ENCODE results near the gene CENPF. TPM values are rescaled to one million over a fixed set of nuclear protein-coding genes. Genes with fewer than 3 reads are reported as not detected.
"Not testable (repeated sequence)": the region's sequence is repeated elsewhere in the genome, so short reads cannot be mapped to it uniquely, and the experiment has no call there.

The CENPF gene
- total RNA-seq, 1 experiment from 2014 or later, result 156 TPM

DNA sequence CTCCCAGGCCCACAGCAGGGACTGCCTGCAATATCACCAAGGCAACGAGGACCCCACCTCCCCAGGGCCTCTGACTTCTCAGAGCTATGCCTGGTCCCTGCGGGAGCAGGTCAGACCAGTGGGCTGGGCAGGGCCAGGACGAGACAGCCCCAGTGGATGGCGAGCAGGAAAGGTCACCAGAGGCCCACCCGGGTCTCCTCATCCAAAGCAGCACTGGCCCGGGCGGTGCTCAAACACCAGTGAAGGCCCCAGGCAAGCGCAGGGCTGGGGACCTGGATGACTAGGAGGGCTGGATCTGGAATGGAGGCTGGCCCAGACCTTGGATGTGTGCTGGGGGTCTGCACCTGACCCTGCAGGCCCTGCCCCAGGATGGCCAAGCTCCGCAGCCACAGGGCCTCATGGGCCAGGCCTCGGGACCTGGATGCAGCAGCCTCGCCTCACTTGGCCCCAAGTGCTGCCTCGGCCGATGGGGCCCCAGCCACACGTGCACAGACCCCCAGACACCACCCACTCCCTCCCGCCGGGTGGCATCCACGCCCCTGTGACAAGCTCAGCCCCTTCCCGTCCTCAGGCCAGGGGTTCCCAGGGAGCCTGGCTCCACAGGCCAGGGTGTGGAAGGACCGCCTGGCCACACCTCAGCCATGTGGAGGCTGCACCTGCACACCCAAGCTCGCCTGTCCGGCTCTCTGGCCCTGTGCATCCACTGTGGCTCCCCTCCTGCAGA lies 4.7 kb downstream of the CENPF start:
- H3K4me3 ChIP-seq; H3K9me3 ChIP-seq (ENCODE audit: insufficient read depth, low read depth); H3K27me3 ChIP-seq (ENCODE audit: insufficient read depth, low read depth); H3K4me2 ChIP-seq; H2AFZ ChIP-seq; H3K9me2 ChIP-seq (ENCODE audit: insufficient read depth); H4K20me1 ChIP-seq (ENCODE audit: insufficient read depth); POLR2A ChIA-PET (ENCODE audit: unreplicated experiment); BruUV-seq (replicated peaks); DNase-seq; H3F3A ChIP-seq (ENCODE audit: insufficient read depth, low read depth); H3K27ac ChIP-seq; CTCF ChIA-PET; intact Hi-C loops (cut with micrococcal nuclease; ENCODE audit: unreplicated experiment): not testable (repeated sequence)
- H3K79me2 ChIP-seq (ENCODE audit: low read depth), result peaks cover 90% of the 10 kb centered on the region
- peaks cover 19% of the 10 kb centered on the region for H3K36me3 ChIP-seq (ENCODE audit: low read depth)
- peaks cover 12% of the 10 kb centered on the region for H3K4me1 ChIP-seq (replicated peaks; ENCODE audit: insufficient read depth)

- peaks cover 12% of the 10 kb centered on the region for H3K4me1 ChIP-seq (replicated peaks; ENCODE audit: insufficient read depth)
- H3K27me3 ChIP-seq (ENCODE audit: insufficient read depth, low read depth); POLR2A ChIA-PET (ENCODE audit: unreplicated experiment); H3K4me3 ChIP-seq; H4K20me1 ChIP-seq (ENCODE audit: insufficient read depth); H3K27ac ChIP-seq; H3K9me2 ChIP-seq (ENCODE audit: insufficient read depth); CTCF ChIA-PET; DNase-seq; H3K4me2 ChIP-seq; intact Hi-C loops (cut with micrococcal nuclease; ENCODE audit: unreplicated experiment); BruUV-seq (replicated peaks); H3K9me3 ChIP-seq (ENCODE audit: insufficient read depth, low read depth); H3F3A ChIP-seq (ENCODE audit: insufficient read depth, low read depth); H2AFZ ChIP-seq: not testable (repeated sequence)
- H3K36me3 ChIP-seq (ENCODE audit: low read depth), result peaks cover 19% of the 10 kb centered on the region
- H3K79me2 ChIP-seq (ENCODE audit: low read depth), result peaks cover 95% of the 10 kb centered on the region
Observed at GRCh38 chr1:214608216-214608783, 5.3 kb downstream of the CENPF start.

GRCh38 chr1:214608817-214609216 lies 5.8 kb downstream of the CENPF start:
- H3K9me2 ChIP-seq (ENCODE audit: insufficient read depth); POLR2A ChIA-PET (ENCODE audit: unreplicated experiment); H3K27ac ChIP-seq; BruUV-seq (replicated peaks); H3K9me3 ChIP-seq (ENCODE audit: insufficient read depth, low read depth); H2AFZ ChIP-seq; H3K27me3 ChIP-seq (ENCODE audit: insufficient read depth, low read depth); DNase-seq; H3K4me3 ChIP-seq; H3K4me2 ChIP-seq; H4K20me1 ChIP-seq (ENCODE audit: insufficient read depth); CTCF ChIA-PET; intact Hi-C loops (cut with micrococcal nuclease; ENCODE audit: unreplicated experiment); H3F3A ChIP-seq (ENCODE audit: insufficient read depth, low read depth): not testable (repeated sequence)
- Histone ChIP-seq H3K79me2 (ENCODE audit: low read depth) (peaks cover 94% of the 10 kb centered on the region), H3K36me3 (ENCODE audit: low read depth) (peaks cover 19% of the 10 kb centered on the region), H3K4me1 (replicated peaks; ENCODE audit: insufficient read depth) (peaks cover 12% of the 10 kb centered on the region)

- H3F3A ChIP-seq (ENCODE audit: insufficient read depth, low read depth), result no peaks in the 10 kb centered on the region; the same call in none of the 2 replicates
- BruUV-seq (replicated peaks), result no TSS peak
- H3K9me3 ChIP-seq (ENCODE audit: insufficient read depth, low read depth), result no peaks in the 10 kb centered on the region
- no peak overlapping the region for H3K4me2 ChIP-seq
- POLR2A ChIA-PET (ENCODE audit: unreplicated experiment), result no interaction called here
- no peak for DNase-seq
- no peak overlapping the region for H3K4me3 ChIP-seq
- H3K36me3 ChIP-seq (ENCODE audit: low read depth), result peaks cover 25% of the 10 kb centered on the region
- TF ChIP-seq EZH2 (IDR thresholded peaks at IDR 0.05; ENCODE audit: low read depth), result no peak
- TF ChIP-seq, protein P1, sequence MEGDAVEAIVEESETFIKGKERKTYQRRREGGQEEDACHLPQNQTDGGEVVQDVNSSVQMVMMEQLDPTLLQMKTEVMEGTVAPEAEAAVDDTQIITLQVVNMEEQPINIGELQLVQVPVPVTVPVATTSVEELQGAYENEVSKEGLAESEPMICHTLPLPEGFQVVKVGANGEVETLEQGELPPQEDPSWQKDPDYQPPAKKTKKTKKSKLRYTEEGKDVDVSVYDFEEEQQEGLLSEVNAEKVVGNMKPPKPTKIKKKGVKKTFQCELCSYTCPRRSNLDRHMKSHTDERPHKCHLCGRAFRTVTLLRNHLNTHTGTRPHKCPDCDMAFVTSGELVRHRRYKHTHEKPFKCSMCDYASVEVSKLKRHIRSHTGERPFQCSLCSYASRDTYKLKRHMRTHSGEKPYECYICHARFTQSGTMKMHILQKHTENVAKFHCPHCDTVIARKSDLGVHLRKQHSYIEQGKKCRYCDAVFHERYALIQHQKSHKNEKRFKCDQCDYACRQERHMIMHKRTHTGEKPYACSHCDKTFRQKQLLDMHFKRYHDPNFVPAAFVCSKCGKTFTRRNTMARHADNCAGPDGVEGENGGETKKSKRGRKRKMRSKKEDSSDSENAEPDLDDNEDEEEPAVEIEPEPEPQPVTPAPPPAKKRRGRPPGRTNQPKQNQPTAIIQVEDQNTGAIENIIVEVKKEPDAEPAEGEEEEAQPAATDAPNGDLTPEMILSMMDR (conservative IDR thresholded peaks at IDR 0.05), result no peak
- H3K79me2 ChIP-seq (ENCODE audit: low read depth), result peaks cover 92% of the 10 kb centered on the region
- H3K4me1 ChIP-seq (replicated peaks; ENCODE audit: insufficient read depth), result peaks cover 6% of the 10 kb centered on the region
- no peak overlapping the region for H2AFZ ChIP-seq
- H3K27ac ChIP-seq, result no peak overlapping the region
- H3K9me2 ChIP-seq (ENCODE audit: insufficient read depth), result no peaks in the 10 kb centered on the region
- H3K27me3 ChIP-seq (ENCODE audit: insufficient read depth, low read depth), result no peaks in the 10 kb centered on the region
- CTCF ChIA-PET, result no interaction called here
- intact Hi-C loops (cut with micrococcal nuclease; ENCODE audit: unreplicated experiment), result no loop called here
- 0 out of 2 replicates have a peak, but pooled peaks cover 6% of the 10 kb centered on the region for H4K20me1 ChIP-seq (ENCODE audit: insufficient read depth)
Observed at GRCh38 chr1:214609692-214610091, 6.7 kb downstream of the CENPF start.

DNA sequence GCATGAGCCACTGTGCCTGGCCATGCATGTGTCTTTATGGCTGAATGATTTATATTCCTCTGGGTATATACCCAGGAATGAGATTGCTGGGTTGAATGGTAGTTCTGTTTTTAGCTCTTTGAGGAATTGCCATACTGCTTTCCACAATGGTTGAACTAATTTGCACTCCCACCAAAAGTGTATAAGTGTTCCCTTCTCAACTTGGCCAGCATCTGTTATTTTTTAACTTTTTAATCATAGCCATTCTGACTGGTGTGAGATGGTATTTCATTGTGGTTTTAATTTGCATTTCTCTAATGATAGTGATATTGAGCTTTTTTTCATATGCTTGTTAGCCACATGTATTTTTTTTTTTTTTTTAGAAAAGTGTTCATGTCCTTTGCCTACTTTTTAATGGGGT lies 7.1 kb downstream of the CENPF start:
- H3K27me3 ChIP-seq (ENCODE audit: insufficient read depth, low read depth); H3K27ac ChIP-seq; intact Hi-C loops (cut with micrococcal nuclease; ENCODE audit: unreplicated experiment); BruUV-seq (replicated peaks); H4K20me1 ChIP-seq (ENCODE audit: insufficient read depth); H3K4me3 ChIP-seq; H3K4me1 ChIP-seq (replicated peaks; ENCODE audit: insufficient read depth); POLR2A ChIA-PET (ENCODE audit: unreplicated experiment); H3F3A ChIP-seq (ENCODE audit: insufficient read depth, low read depth); H3K9me3 ChIP-seq (ENCODE audit: insufficient read depth, low read depth); CTCF ChIA-PET; H2AFZ ChIP-seq; H3K9me2 ChIP-seq (ENCODE audit: insufficient read depth); DNase-seq; H3K4me2 ChIP-seq: not testable (repeated sequence)
- peaks cover 30% of the 10 kb centered on the region for H3K36me3 ChIP-seq (ENCODE audit: low read depth)
- peaks cover 91% of the 10 kb centered on the region for H3K79me2 ChIP-seq (ENCODE audit: low read depth)

All from PC-9 (cell line).